OCI-LY3 (cell line): ENCODE measurements around the gene CIZ1.

ENCODE experiments used
- H2AFZ ChIP-seq: fragments of 200-600, 300-600 bp; shearing (Covaris generic); 2 replicates; pipeline ENCODE4 v1.6.0; 2014; ENCODE audit warnings: antibody characterized with exemption, low read depth, low read length
- H3K27ac ChIP-seq: fragments of 200-600, 300-600 bp; sonication (generic); 2 replicates; pipeline ENCODE4 v1.5.1; 2014; ENCODE audit warnings: mild to moderate bottlenecking, low read length, moderate library complexity, mixed read lengths
- H3K27me3 ChIP-seq: fragments of 200-600, 300-600 bp; sonication (generic); 2 replicates; pipeline ENCODE4 v1.6.1; 2014; ENCODE audit warnings: low read depth, low read length, mixed read lengths
- H3K36me3 ChIP-seq: fragments of 200-600, 300-600 bp; sonication (generic); replicated peaks from 2 replicates; pipeline ENCODE3; 2014; ENCODE audit warnings: low read depth, low read length, mixed read lengths
- H3K4me1 ChIP-seq: fragments of 300-600, 200-600 bp; sonication (generic); 2 replicates; pipeline ENCODE4 v1.6.1; 2014; ENCODE audit warnings: low read length, mixed read lengths
- H3K4me2 ChIP-seq: fragments of 200-600, 300-600 bp; sonication (generic); 2 replicates; pipeline ENCODE4 v1.6.1; 2014; ENCODE audit warnings: low read length, mixed read lengths
- H3K4me3 ChIP-seq: fragments of 300-600, 200-600 bp; sonication (generic); 2 replicates; pipeline ENCODE4 v1.5.1; 2014; ENCODE audit warnings: antibody characterized with exemption, mild to moderate bottlenecking, low read length, moderate library complexity
- H3K79me2 ChIP-seq: fragments of 300-600, 200-600 bp; shearing (Covaris generic); 2 replicates; pipeline ENCODE4 v1.6.1; 2014; ENCODE audit warnings: mild to moderate bottlenecking, low read length, mixed read lengths
- H3K9ac ChIP-seq: fragments of 300-600, 200-600 bp; shearing (Covaris generic); 2 replicates; pipeline ENCODE4 v1.6.0; 2014; ENCODE audit warnings: mild to moderate bottlenecking, low read length, moderate library complexity
- H3K9me3 ChIP-seq: fragments of 200-600, 300-600 bp; shearing (Covaris generic); 2 replicates; pipeline ENCODE4 v1.6.1; 2014; ENCODE audit warnings: low read length, mixed read lengths; ENCODE audit not compliant: insufficient read depth
- H4K20me1 ChIP-seq: fragments of 200-600, 300-600 bp; sonication (generic); 2 replicates; pipeline ENCODE4 v1.6.1; 2016; ENCODE audit warnings: low read length, mixed read lengths; ENCODE audit not compliant: insufficient read depth
- EZH2phosphoT487 ChIP-seq: fragments of 200-600 bp; shearing (Covaris generic); IDR thresholded peaks from 2 replicates; pipeline ENCODE4 v1.6.1; 2018; ENCODE audit warnings: antibody characterized with exemption, mixed run types, low read depth
- TF ChIP-seq, protein P1 (sequence below): fragments of 200-600, 300-600 bp; sonication (generic); IDR thresholded peaks from 2 replicates; pipeline ENCODE4 v1.5.1; 2014; ENCODE audit warnings: antibody characterized with exemption, low read length, low read depth

Gene CIZ1

DNA sequence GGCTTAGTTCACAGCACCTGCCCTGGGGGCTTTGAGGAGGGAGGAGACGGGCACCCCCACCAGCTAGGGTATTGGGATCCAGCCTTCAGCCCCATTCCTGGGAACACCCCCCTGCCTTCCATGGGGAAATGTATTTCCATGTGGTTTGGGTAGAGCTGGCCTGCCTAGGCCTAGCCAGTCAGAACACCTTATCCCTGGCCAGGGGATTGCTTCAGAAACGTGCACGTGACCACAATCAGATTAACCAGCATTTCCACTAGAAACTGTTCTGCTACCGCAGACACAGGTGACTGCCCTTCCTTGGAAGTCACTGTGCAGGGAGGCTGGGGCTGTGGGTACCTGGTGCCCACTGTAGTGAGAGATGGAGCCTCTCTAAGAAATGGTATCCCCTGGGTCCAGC lies 17.3 kb downstream of the CIZ1 start:
- TF ChIP-seq EZH2phosphoT487: no peak
- Histone ChIP-seq H3K4me3 (no peak overlapping the region), H3K4me2 (no peak overlapping the region), H3K27me3 (no peaks in the 10 kb centered on the region), H2AFZ (no peak overlapping the region), H3K9ac (no peak overlapping the region), H3K79me2 (no peaks in the 10 kb centered on the region), H3K4me1 (no peaks in the 10 kb centered on the region), H3K27ac (no peak overlapping the region), H3K36me3 (peaks cover 26% of the 10 kb centered on the region), H4K20me1 (no peaks in the 10 kb centered on the region), H3K9me3 (no peaks in the 10 kb centered on the region)

- no peak overlapping the region for H3K4me2 ChIP-seq
- H3K9ac ChIP-seq: no peak overlapping the region
- no peaks in the 10 kb centered on the region for H3K9me3 ChIP-seq
- H3K27ac ChIP-seq: no peak overlapping the region
- no peaks in the 10 kb centered on the region for H3K4me1 ChIP-seq
- no peak overlapping the region for H2AFZ ChIP-seq
- no peak overlapping the region for H3K4me3 ChIP-seq
- H3K36me3 ChIP-seq: peaks cover 38% of the 10 kb centered on the region
- H3K79me2 ChIP-seq: no peaks in the 10 kb centered on the region
- no peak for TF ChIP-seq EZH2phosphoT487
- TF ChIP-seq, protein P1, sequence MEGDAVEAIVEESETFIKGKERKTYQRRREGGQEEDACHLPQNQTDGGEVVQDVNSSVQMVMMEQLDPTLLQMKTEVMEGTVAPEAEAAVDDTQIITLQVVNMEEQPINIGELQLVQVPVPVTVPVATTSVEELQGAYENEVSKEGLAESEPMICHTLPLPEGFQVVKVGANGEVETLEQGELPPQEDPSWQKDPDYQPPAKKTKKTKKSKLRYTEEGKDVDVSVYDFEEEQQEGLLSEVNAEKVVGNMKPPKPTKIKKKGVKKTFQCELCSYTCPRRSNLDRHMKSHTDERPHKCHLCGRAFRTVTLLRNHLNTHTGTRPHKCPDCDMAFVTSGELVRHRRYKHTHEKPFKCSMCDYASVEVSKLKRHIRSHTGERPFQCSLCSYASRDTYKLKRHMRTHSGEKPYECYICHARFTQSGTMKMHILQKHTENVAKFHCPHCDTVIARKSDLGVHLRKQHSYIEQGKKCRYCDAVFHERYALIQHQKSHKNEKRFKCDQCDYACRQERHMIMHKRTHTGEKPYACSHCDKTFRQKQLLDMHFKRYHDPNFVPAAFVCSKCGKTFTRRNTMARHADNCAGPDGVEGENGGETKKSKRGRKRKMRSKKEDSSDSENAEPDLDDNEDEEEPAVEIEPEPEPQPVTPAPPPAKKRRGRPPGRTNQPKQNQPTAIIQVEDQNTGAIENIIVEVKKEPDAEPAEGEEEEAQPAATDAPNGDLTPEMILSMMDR: no peak
- H4K20me1 ChIP-seq: no peaks in the 10 kb centered on the region
- no peaks in the 10 kb centered on the region for H3K27me3 ChIP-seq
Observed at GRCh38 chr9:128169925-128170324, 21.4 kb downstream of the CIZ1 start.

DNA sequence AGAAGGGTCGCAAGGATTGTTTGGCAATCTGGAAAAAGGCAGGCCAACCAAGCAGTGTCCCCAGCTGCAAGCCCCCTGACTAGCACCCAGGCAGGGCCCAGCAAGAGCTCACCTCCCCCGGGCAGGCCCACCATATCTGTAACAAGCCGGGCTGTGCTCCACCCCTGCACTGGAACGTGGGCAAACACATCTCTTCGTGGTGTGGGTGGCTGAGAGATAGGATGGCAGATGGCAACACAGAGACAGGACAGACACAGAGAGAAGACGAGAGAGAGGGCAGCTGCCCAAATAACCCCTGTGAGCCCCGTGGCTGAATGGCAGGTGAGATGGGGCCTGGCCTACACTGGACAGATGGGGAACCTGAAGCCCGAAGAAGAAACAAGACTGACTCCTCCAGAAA lies 21.9 kb downstream of the CIZ1 start:
- no peaks in the 10 kb centered on the region for H3K9me3 ChIP-seq
- no peak overlapping the region for H3K27ac ChIP-seq
- H3K9ac ChIP-seq: no peak overlapping the region
- no peaks in the 10 kb centered on the region for H4K20me1 ChIP-seq
- H2AFZ ChIP-seq: no peak overlapping the region
- no peaks in the 10 kb centered on the region for H3K4me1 ChIP-seq
- H3K36me3 ChIP-seq: peaks cover 38% of the 10 kb centered on the region
- H3K27me3 ChIP-seq: no peaks in the 10 kb centered on the region
- TF ChIP-seq, protein P1: no peak
- TF ChIP-seq EZH2phosphoT487: no peak
- no peak overlapping the region for H3K4me3 ChIP-seq
- H3K4me2 ChIP-seq: no peak overlapping the region
- H3K79me2 ChIP-seq: no peaks in the 10 kb centered on the region

DNA sequence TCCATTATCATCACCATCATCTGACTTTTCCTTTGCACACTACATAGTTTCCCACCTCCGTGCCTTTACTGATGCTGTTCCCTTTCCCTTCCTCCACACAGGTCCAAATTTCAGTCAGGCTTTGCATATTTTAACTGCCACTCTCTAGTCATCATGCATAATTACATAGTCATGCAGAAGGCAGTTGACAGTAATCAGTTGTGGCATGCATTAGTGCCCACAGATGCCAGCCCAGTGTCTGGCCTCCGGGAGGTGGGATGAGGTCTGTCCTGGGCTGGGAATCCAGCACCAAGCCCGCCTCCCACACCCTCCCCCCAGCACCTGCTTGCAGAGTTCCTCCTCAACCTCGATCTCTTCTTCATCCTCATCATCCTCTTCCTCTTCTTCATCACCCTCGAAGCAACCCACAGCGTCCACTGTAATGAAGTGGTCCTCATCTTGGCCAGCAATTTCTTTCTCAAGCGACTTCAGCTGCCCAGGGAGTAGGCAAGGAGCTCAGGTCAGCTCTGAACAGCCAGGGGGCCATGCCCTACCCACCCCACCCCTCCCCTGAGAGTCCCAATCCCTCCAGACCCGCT lies 22.6 kb downstream of the CIZ1 start:
- Histone ChIP-seq H3K27me3 (no peaks in the 10 kb centered on the region), H3K4me1 (no peaks in the 10 kb centered on the region), H3K36me3 (peaks cover 38% of the 10 kb centered on the region), H3K9ac (no peak overlapping the region), H3K79me2 (no peaks in the 10 kb centered on the region), H3K9me3 (no peaks in the 10 kb centered on the region), H2AFZ (no peak overlapping the region), H4K20me1 (no peaks in the 10 kb centered on the region), H3K4me3 (no peak overlapping the region), H3K4me2 (no peak overlapping the region), H3K27ac (no peak overlapping the region)
- TF ChIP-seq, protein P1: no peak
- no peak for TF ChIP-seq EZH2phosphoT487
